ENCODE results near the gene TDRD7. TPM values are rescaled to one million over a fixed set of nuclear protein-coding genes. Genes with fewer than 3 reads are reported as not detected.
A peak's percentile ranks its signal among the peaks of the same experiment; 100 is the strongest.

Gene TDRD7
- total and polyA plus RNA-seq, 2 of the 13 experiments (the other 11 are each of a cell fraction or from before 2014, with no cell fraction given), result 9.8 to 15.5 TPM

DNA sequence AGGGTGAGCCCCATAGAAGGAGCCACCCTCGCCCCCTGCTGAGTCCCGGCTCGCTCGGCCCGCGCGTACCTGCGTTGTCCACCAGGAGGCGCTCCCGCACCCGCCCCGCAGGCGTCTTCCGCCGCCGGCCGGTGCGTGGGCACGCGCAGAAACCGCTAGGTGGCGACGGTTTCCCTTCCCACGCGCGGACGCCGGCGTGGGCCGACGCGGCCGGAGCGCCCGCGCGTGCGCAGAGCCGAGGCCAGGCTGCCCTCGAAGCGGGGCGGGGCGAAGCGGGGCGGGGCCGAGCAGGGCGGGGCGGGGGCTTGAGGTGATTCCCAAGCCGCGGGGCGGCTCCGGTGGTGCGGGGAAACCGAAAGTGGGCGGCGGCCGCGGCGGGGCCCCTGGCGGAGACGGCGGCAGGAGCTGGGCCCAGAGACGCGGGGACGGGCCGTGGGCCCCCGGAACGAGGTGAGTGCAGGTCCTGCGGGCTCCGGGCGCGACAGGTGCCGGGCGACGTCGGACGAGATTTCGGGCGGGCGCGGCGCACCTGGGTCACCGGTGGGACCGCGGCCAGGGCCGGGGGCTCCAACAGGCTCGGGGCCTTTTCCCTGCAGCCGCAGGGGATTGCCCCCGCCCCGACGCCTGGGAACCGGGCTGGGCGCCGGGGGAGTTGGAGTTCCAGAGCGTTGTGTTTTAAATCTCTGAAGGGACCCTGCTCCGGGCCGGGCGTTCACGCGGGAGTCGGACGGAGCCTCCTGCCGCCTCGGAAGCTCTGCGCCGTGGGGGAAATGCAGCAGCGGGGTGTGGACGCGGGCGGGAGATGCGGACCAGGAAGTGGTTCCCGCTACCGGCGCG lies at the start of gene TDRD7 (continued):
- TF ChIP-seq, protein P1, sequence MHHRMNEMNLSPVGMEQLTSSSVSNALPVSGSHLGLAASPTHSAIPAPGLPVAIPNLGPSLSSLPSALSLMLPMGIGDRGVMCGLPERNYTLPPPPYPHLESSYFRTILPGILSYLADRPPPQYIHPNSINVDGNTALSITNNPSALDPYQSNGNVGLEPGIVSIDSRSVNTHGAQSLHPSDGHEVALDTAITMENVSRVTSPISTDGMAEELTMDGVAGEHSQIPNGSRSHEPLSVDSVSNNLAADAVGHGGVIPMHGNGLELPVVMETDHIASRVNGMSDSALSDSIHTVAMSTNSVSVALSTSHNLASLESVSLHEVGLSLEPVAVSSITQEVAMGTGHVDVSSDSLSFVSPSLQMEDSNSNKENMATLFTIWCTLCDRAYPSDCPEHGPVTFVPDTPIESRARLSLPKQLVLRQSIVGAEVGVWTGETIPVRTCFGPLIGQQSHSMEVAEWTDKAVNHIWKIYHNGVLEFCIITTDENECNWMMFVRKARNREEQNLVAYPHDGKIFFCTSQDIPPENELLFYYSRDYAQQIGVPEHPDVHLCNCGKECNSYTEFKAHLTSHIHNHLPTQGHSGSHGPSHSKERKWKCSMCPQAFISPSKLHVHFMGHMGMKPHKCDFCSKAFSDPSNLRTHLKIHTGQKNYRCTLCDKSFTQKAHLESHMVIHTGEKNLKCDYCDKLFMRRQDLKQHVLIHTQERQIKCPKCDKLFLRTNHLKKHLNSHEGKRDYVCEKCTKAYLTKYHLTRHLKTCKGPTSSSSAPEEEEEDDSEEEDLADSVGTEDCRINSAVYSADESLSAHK (CRISPR knock-in tag; IDR thresholded peaks at IDR 0.05; ENCODE audit: borderline replicate concordance), result no peak
- TF ChIP-seq ZFP37 (CRISPR knock-in tag; IDR thresholded peaks at IDR 0.05; ENCODE audit: borderline replicate concordance), result no peak
- TF ChIP-seq ATAD3A (CRISPR knock-in tag; IDR thresholded peaks at IDR 0.05), result no peak
- no peak for TF ChIP-seq ZBTB20 (CRISPR knock-in tag; IDR thresholded peaks at IDR 0.05; ENCODE audit: borderline replicate concordance, low read depth)
- TF ChIP-seq ZNF24 (IDR thresholded peaks at IDR 0.05), result 0 out of 2 replicates have a peak, but pooled peaks have one; percentile 56
- TF ChIP-seq ZFP90 (CRISPR knock-in tag; IDR thresholded peaks at IDR 0.05; ENCODE audit: borderline replicate concordance), result no peak
- TF ChIP-seq ZNF737 (CRISPR knock-in tag; IDR thresholded peaks at IDR 0.05; ENCODE audit: borderline replicate concordance), result 0 out of 2 replicates have a peak, but pooled peaks have one; percentile 46
- TF ChIP-seq, protein P2, sequence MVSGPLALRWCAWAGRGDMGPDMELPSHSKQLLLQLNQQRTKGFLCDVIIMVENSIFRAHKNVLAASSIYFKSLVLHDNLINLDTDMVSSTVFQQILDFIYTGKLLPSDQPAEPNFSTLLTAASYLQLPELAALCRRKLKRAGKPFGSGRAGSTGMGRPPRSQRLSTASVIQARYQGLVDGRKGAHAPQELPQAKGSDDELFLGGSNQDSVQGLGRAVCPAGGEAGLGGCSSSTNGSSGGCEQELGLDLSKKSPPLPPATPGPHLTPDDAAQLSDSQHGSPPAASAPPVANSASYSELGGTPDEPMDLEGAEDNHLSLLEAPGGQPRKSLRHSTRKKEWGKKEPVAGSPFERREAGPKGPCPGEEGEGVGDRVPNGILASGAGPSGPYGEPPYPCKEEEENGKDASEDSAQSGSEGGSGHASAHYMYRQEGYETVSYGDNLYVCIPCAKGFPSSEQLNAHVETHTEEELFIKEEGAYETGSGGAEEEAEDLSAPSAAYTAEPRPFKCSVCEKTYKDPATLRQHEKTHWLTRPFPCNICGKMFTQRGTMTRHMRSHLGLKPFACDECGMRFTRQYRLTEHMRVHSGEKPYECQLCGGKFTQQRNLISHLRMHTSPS (CRISPR knock-in tag; IDR thresholded peaks at IDR 0.05; ENCODE audit: low read depth), result no peak
- TF ChIP-seq ZNF558 (CRISPR knock-in tag; IDR thresholded peaks at IDR 0.05; ENCODE audit: borderline replicate concordance), result peak; percentile 55; the same call in 1 of the 2 replicates
- TF ChIP-seq RFXAP (CRISPR knock-in tag; IDR thresholded peaks at IDR 0.05; ENCODE audit: borderline replicate concordance), result peak; percentile 93; the same call in 1 of the 2 replicates
- TF ChIP-seq, protein P3, sequence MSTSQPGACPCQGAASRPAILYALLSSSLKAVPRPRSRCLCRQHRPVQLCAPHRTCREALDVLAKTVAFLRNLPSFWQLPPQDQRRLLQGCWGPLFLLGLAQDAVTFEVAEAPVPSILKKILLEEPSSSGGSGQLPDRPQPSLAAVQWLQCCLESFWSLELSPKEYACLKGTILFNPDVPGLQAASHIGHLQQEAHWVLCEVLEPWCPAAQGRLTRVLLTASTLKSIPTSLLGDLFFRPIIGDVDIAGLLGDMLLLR (CRISPR knock-in tag; IDR thresholded peaks at IDR 0.05), result no peak
- peak; percentile 29 for TF ChIP-seq TEAD3 (CRISPR knock-in tag; optimal IDR thresholded peaks at IDR 0.05; ENCODE audit: borderline replicate concordance)
- TF ChIP-seq, protein P4, sequence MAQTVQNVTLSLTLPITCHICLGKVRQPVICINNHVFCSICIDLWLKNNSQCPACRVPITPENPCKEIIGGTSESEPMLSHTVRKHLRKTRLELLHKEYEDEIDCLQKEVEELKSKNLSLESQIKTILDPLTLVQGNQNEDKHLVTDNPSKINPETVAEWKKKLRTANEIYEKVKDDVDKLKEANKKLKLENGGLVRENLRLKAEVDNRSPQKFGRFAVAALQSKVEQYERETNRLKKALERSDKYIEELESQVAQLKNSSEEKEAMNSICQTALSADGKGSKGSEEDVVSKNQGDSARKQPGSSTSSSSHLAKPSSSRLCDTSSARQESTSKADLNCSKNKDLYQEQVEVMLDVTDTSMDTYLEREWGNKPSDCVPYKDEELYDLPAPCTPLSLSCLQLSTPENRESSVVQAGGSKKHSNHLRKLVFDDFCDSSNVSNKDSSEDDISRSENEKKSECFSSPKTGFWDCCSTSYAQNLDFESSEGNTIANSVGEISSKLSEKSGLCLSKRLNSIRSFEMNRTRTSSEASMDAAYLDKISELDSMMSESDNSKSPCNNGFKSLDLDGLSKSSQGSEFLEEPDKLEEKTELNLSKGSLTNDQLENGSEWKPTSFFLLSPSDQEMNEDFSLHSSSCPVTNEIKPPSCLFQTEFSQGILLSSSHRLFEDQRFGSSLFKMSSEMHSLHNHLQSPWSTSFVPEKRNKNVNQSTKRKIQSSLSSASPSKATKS (CRISPR knock-in tag; IDR thresholded peaks at IDR 0.05), result no peak
- TF ChIP-seq HNRNPK (IDR thresholded peaks at IDR 0.05; ENCODE audit: low read depth, low read length, poor library complexity, severe bottlenecking), result peak; percentile 29
- peak; percentile 96 for TF ChIP-seq SALL2 (CRISPR knock-in tag; IDR thresholded peaks at IDR 0.05)
- TF ChIP-seq, protein P5, sequence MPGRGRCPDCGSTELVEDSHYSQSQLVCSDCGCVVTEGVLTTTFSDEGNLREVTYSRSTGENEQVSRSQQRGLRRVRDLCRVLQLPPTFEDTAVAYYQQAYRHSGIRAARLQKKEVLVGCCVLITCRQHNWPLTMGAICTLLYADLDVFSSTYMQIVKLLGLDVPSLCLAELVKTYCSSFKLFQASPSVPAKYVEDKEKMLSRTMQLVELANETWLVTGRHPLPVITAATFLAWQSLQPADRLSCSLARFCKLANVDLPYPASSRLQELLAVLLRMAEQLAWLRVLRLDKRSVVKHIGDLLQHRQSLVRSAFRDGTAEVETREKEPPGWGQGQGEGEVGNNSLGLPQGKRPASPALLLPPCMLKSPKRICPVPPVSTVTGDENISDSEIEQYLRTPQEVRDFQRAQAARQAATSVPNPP (CRISPR knock-in tag; IDR thresholded peaks at IDR 0.05), result 0 out of 2 replicates have a peak, but pooled peaks have one; percentile 54
- TF ChIP-seq, protein P6, sequence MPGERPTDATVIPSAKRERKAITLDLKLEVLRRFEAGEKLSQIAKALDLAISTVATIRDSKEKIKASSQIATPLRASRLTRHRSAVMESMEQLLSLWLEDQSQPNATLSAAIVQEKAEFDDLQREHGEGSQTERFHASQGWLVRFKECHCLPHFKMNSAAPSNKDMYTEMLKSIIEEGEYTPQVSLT (CRISPR knock-in tag; IDR thresholded peaks at IDR 0.05; ENCODE audit: borderline replicate concordance, low read depth), result no peak; the same call in 1 of the 2 replicates
- TF ChIP-seq MAFF (IDR thresholded peaks at IDR 0.05; ENCODE audit: low read depth, low read length), result no peak
- no peak for TF ChIP-seq U2AF1 (optimal IDR thresholded peaks at IDR 0.05; ENCODE audit: low read depth, low read length)

Measured in HepG2 (cell line).